C4-2B (cell line): ENCODE data around the gene ACOXL.

Experiments
- H3K27ac ChIP-seq: fragments of 450-650 bp; 2 replicates; pipeline ENCODE4 v1.5.1; 2017
- ZFX ChIP-seq: fragments of 450-650 bp; IDR thresholded peaks from 2 replicates; pipeline ENCODE4 v1.6.1; 2017
- TF ChIP-seq, protein P1 (sequence below): fragments of 450-650 bp; conservative IDR thresholded peaks from 2 replicates; pipeline ENCODE4 v1.5.1; 2017; ENCODE audit warnings: mild to moderate bottlenecking

ACOXL gene

GRCh38 chr2:110725859-110726258 is 6.5 kb upstream of the ACOXL start:
- H3K27ac ChIP-seq, result no peak overlapping the region
- TF ChIP-seq, protein P1, sequence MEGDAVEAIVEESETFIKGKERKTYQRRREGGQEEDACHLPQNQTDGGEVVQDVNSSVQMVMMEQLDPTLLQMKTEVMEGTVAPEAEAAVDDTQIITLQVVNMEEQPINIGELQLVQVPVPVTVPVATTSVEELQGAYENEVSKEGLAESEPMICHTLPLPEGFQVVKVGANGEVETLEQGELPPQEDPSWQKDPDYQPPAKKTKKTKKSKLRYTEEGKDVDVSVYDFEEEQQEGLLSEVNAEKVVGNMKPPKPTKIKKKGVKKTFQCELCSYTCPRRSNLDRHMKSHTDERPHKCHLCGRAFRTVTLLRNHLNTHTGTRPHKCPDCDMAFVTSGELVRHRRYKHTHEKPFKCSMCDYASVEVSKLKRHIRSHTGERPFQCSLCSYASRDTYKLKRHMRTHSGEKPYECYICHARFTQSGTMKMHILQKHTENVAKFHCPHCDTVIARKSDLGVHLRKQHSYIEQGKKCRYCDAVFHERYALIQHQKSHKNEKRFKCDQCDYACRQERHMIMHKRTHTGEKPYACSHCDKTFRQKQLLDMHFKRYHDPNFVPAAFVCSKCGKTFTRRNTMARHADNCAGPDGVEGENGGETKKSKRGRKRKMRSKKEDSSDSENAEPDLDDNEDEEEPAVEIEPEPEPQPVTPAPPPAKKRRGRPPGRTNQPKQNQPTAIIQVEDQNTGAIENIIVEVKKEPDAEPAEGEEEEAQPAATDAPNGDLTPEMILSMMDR, result no peak
- TF ChIP-seq ZFX, result no peak

DNA sequence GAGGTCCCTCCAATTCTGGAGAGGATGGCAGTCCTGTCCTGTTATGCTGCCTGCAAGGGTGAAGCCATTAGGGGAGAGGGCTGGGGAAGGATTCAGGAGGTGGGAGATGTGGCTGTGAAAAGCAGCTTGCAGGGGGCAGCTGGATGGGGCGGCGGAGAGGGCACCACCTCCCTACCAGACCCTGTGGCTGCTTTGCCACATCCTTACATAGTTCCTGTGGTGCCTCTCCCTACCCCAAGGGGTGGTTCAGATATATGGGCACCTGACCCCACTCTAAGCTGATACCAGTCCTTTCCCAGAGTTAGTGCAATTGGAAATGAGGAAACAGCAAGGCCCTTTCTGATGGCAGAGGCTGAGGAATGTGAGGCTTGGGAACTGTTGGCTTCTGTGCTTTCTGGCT is 6.1 kb upstream of the ACOXL start:
- no peak overlapping the region for H3K27ac ChIP-seq
- no peak for TF ChIP-seq ZFX

GRCh38 chr2:110727923-110728322 is 4.5 kb upstream of the ACOXL start:
- no peak overlapping the region for H3K27ac ChIP-seq
- TF ChIP-seq, protein P1, result no peak

- H3K27ac ChIP-seq, result no peak overlapping the region
- no peak for TF ChIP-seq ZFX
- TF ChIP-seq, protein P1, result no peak
Observed at GRCh38 chr2:110729106-110729505, 3.3 kb upstream of the ACOXL start.

GRCh38 chr2:110731064-110731463 is 1.3 kb upstream of the ACOXL start:
- no peak for TF ChIP-seq ZFX
- TF ChIP-seq, protein P1, result no peak
- no peak overlapping the region for H3K27ac ChIP-seq

- no peak for TF ChIP-seq ZFX
- TF ChIP-seq, protein P1, result no peak
- H3K27ac ChIP-seq, result no peak overlapping the region
Observed at GRCh38 chr2:110735366-110735765, 3.0 kb downstream of the ACOXL start.

DNA sequence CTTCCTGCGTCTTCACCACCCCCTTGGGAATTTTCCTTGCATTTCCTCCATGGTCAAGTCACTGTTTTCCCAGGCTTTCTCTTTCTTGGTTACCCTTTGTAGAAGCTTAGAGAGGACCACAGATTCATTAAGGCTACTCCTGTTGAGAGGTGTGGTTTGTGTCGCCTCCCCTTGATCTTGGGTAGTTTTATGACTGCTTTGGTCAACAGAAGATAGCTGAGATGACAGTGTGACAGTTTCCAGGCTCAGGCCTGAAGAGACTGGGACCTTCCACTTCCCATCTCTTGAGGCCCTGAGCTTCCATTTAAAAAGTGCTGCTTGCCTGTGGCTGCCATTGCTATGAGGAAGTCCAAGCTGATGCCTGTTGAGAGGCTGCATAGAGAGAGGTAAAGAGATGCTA is 5.4 kb downstream of the ACOXL start:
- TF ChIP-seq, protein P1, result no peak
- TF ChIP-seq ZFX, result no peak
- no peak overlapping the region for H3K27ac ChIP-seq

GRCh38 chr2:110740747-110741349 is 8.5 kb downstream of the ACOXL start:
- no peak overlapping the region for H3K27ac ChIP-seq
- TF ChIP-seq ZFX, result no peak
- TF ChIP-seq, protein P1, result no peak
